ENCODE results near the gene PANK2.
"Not testable (repeated sequence)": the region's sequence is repeated elsewhere in the genome, so short reads cannot be mapped to it uniquely, and the experiment has no call there.

Gene PANK2

GRCh38 chr20:3971145-3971544 is 82.0 kb downstream of the PANK2 start:
- H4K91ac ChIP-seq (ENCODE audit: low read depth, low read length, poor library complexity): no peak overlapping the region
- no peaks in the 10 kb centered on the region for H3K79me1 ChIP-seq (ENCODE audit: low read depth, low read length)
- no peak overlapping the region for H3K27ac ChIP-seq (replicated peaks; ENCODE audit: low read length)
- H2BK120ac ChIP-seq (ENCODE audit: low read depth, low read length): no peak overlapping the region
- no peak overlapping the region for H3K18ac ChIP-seq (ENCODE audit: low read length)
- no peak overlapping the region for H3K14ac ChIP-seq (ENCODE audit: low read length)
- no peak overlapping the region for H2AFZ ChIP-seq (ENCODE audit: low read length)
- H3K4me3 ChIP-seq (ENCODE audit: low read length in 2 of 2): no peak overlapping the region
- no peak overlapping the region for H3K9ac ChIP-seq (ENCODE audit: low read depth, low read length, poor library complexity)
- no peak overlapping the region for H3K23ac ChIP-seq (ENCODE audit: low read depth, low read length, poor library complexity)
- no peak for DNase-seq (ENCODE audit: low spot score)
- H3K27me3 ChIP-seq (ENCODE audit: control insufficient read depth in 3 of 3, insufficient read depth in 3 of 3, low read depth in 1 of 3, low read length in 3 of 3): no peaks in the 10 kb centered on the region
- H3K4me1 ChIP-seq (ENCODE audit: control insufficient read depth in 2 of 2, insufficient read depth in 1 of 2, low read depth in 1 of 2, low read length in 2 of 2): no peaks in the 10 kb centered on the region
- no peak overlapping the region for H2BK5ac ChIP-seq (ENCODE audit: low read length)
- no peak overlapping the region for H2BK12ac ChIP-seq (ENCODE audit: low read length)
- no peak overlapping the region for H4K8ac ChIP-seq (ENCODE audit: low read depth, low read length)
- no peak overlapping the region for H3K4ac ChIP-seq (ENCODE audit: low read length)
- WGBS, 2 donors (ENCODE audit: extremely low coverage in 2 of 2, insufficient read length in 2 of 2, insufficient replicate concordance in 1 of 2): no CpG with 5 or more reads among the region's 2 CpGs
- H3K4me2 ChIP-seq (ENCODE audit: insufficient read depth, low read length, poor library complexity, severe bottlenecking): no peak overlapping the region
- H2AK5ac ChIP-seq (ENCODE audit: low read depth, low read length): no peak overlapping the region
- peaks cover 2 to 13% of the 10 kb centered on the region in 2 donors for H3K9me3 ChIP-seq (replicated peaks in 1 of 2; ENCODE audit: control insufficient read depth in 2 of 2, insufficient read depth in 1 of 2, low read depth in 1 of 2, low read length in 2 of 2)
- no peak overlapping the region for H2BK15ac ChIP-seq (ENCODE audit: low read length)
- H3K36me3 ChIP-seq (replicated peaks in 1 of 2; ENCODE audit: control insufficient read depth in 2 of 2, insufficient read depth in 2 of 2, low read length in 2 of 2): peaks cover 0 to 7% of the 10 kb centered on the region in 2 donors

- no peak overlapping the region for H3K18ac ChIP-seq (ENCODE audit: low read length)
- no peak overlapping the region for H2AK5ac ChIP-seq (ENCODE audit: low read depth, low read length)
- no peaks in the 10 kb centered on the region for H3K27me3 ChIP-seq (ENCODE audit: control insufficient read depth in 3 of 3, insufficient read depth in 3 of 3, low read depth in 1 of 3, low read length in 3 of 3)
- no peak overlapping the region for H2BK15ac ChIP-seq (ENCODE audit: low read length)
- no peaks in the 10 kb centered on the region for H3K79me1 ChIP-seq (ENCODE audit: low read depth, low read length)
- H3K36me3 ChIP-seq (replicated peaks in 1 of 2; ENCODE audit: control insufficient read depth in 2 of 2, insufficient read depth in 2 of 2, low read length in 2 of 2): peaks cover 0 to 7% of the 10 kb centered on the region in 2 donors
- H2BK12ac ChIP-seq (ENCODE audit: low read length): no peak overlapping the region
- H4K91ac ChIP-seq (ENCODE audit: low read depth, low read length, poor library complexity): no peak overlapping the region
- no peak overlapping the region for H2AFZ ChIP-seq (ENCODE audit: low read length)
- no peak overlapping the region for H3K4me3 ChIP-seq (ENCODE audit: low read length in 2 of 2)
- no CpG with 5 or more reads among the region's 1 CpG for WGBS, 2 donors (ENCODE audit: extremely low coverage in 2 of 2, insufficient read length in 2 of 2, insufficient replicate concordance in 1 of 2)
- H3K9ac ChIP-seq (ENCODE audit: low read depth, low read length, poor library complexity): no peak overlapping the region
- no peaks in the 10 kb centered on the region for H3K4me1 ChIP-seq (ENCODE audit: control insufficient read depth in 2 of 2, insufficient read depth in 1 of 2, low read depth in 1 of 2, low read length in 2 of 2)
- DNase-seq (ENCODE audit: low spot score): no peak
- no peak overlapping the region for H4K8ac ChIP-seq (ENCODE audit: low read depth, low read length)
- H3K4ac ChIP-seq (ENCODE audit: low read length): no peak overlapping the region
- no peak overlapping the region for H3K27ac ChIP-seq (replicated peaks; ENCODE audit: low read length)
- H3K14ac ChIP-seq (ENCODE audit: low read length): no peak overlapping the region
- no peak overlapping the region for H3K23ac ChIP-seq (ENCODE audit: low read depth, low read length, poor library complexity)
- H3K9me3 ChIP-seq (replicated peaks in 1 of 2; ENCODE audit: control insufficient read depth in 2 of 2, insufficient read depth in 1 of 2, low read depth in 1 of 2, low read length in 2 of 2): peaks cover 2 to 13% of the 10 kb centered on the region in 2 donors
- H2BK5ac ChIP-seq (ENCODE audit: low read length): no peak overlapping the region
- H2BK120ac ChIP-seq (ENCODE audit: low read depth, low read length): no peak overlapping the region
- H3K4me2 ChIP-seq (ENCODE audit: insufficient read depth, low read length, poor library complexity, severe bottlenecking): no peak overlapping the region
Observed at GRCh38 chr20:3972161-3972560, 83.0 kb downstream of the PANK2 start.

GRCh38 chr20:3972631-3973030 is 83.4 kb downstream of the PANK2 start:
- H3K9ac ChIP-seq (ENCODE audit: low read depth, low read length, poor library complexity); H4K8ac ChIP-seq (ENCODE audit: low read depth, low read length); H3K14ac ChIP-seq (ENCODE audit: low read length); H3K36me3 ChIP-seq (replicated peaks in 1 of 2; ENCODE audit: control insufficient read depth in 2 of 2, insufficient read depth in 2 of 2, low read length in 2 of 2); H2AFZ ChIP-seq (ENCODE audit: low read length); H3K27me3 ChIP-seq (ENCODE audit: control insufficient read depth in 3 of 3, insufficient read depth in 3 of 3, low read depth in 1 of 3, low read length in 3 of 3); H3K23ac ChIP-seq (ENCODE audit: low read depth, low read length, poor library complexity); H2AK5ac ChIP-seq (ENCODE audit: low read depth, low read length); H3K4me1 ChIP-seq (ENCODE audit: control insufficient read depth in 2 of 2, insufficient read depth in 1 of 2, low read depth in 1 of 2, low read length in 2 of 2); H2BK12ac ChIP-seq (ENCODE audit: low read length); H3K18ac ChIP-seq (ENCODE audit: low read length); H3K27ac ChIP-seq (replicated peaks; ENCODE audit: low read length); H4K91ac ChIP-seq (ENCODE audit: low read depth, low read length, poor library complexity); H2BK5ac ChIP-seq (ENCODE audit: low read length); H3K4me2 ChIP-seq (ENCODE audit: insufficient read depth, low read length, poor library complexity, severe bottlenecking); H2BK120ac ChIP-seq (ENCODE audit: low read depth, low read length); H3K79me1 ChIP-seq (ENCODE audit: low read depth, low read length); H3K4me3 ChIP-seq (ENCODE audit: low read length in 2 of 2); H2BK15ac ChIP-seq (ENCODE audit: low read length); DNase-seq (ENCODE audit: low spot score); H3K4ac ChIP-seq (ENCODE audit: low read length): not testable (repeated sequence)
- WGBS, 2 donors (ENCODE audit: extremely low coverage in 2 of 2, insufficient read length in 2 of 2, insufficient replicate concordance in 1 of 2): no CpG with 5 or more reads among the region's 20 CpGs
- H3K9me3 ChIP-seq (replicated peaks in 1 of 2; ENCODE audit: control insufficient read depth in 2 of 2, insufficient read depth in 1 of 2, low read depth in 1 of 2, low read length in 2 of 2): peaks cover 2 to 13% of the 10 kb centered on the region in 2 donors

DNA sequence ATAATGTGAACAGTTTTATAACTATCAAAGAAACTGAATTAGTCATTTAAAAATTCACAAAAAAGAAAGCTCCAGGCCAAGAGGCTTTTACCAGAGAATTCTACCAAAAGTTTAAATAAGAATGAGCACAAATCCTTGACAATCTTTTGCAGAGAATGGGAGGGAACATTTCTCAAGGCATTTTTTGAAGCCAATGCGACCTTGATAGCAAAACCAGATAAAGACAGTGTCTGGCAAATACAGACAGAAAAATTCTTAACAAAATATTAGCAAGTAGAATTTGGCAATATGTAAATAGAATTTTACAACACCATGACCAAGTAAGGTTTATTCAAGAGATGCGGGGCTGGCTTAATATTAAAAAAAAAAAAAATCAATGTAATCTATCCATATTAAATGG is 84.5 kb downstream of the PANK2 start:
- Histone ChIP-seq H3K79me1 (ENCODE audit: low read depth, low read length) (no peaks in the 10 kb centered on the region), H3K14ac (ENCODE audit: low read length) (no peak overlapping the region), H4K8ac (ENCODE audit: low read depth, low read length) (no peak overlapping the region), H2BK120ac (ENCODE audit: low read depth, low read length) (no peak overlapping the region), H2AK5ac (ENCODE audit: low read depth, low read length) (no peak overlapping the region), H3K23ac (ENCODE audit: low read depth, low read length, poor library complexity) (no peak overlapping the region), H3K27me3 (ENCODE audit: control insufficient read depth in 3 of 3, insufficient read depth in 3 of 3, low read depth in 1 of 3, low read length in 3 of 3) (no peaks in the 10 kb centered on the region), H2BK15ac (ENCODE audit: low read length) (no peak overlapping the region), H3K4ac (ENCODE audit: low read length) (no peak overlapping the region), H3K9ac (ENCODE audit: low read depth, low read length, poor library complexity) (no peak overlapping the region), H3K4me3 (ENCODE audit: low read length in 2 of 2) (no peak overlapping the region), H4K91ac (ENCODE audit: low read depth, low read length, poor library complexity) (no peak overlapping the region), H2BK5ac (ENCODE audit: low read length) (no peak overlapping the region), H2BK12ac (ENCODE audit: low read length) (no peak overlapping the region), H3K27ac (replicated peaks; ENCODE audit: low read length) (no peak overlapping the region), H3K36me3 (replicated peaks in 1 of 2; ENCODE audit: control insufficient read depth in 2 of 2, insufficient read depth in 2 of 2, low read length in 2 of 2) (no peaks in the 10 kb centered on the region), H2AFZ (ENCODE audit: low read length) (no peak overlapping the region), H3K4me1 (ENCODE audit: control insufficient read depth in 2 of 2, insufficient read depth in 1 of 2, low read depth in 1 of 2, low read length in 2 of 2) (no peaks in the 10 kb centered on the region), H3K18ac (ENCODE audit: low read length) (no peak overlapping the region), H3K4me2 (ENCODE audit: insufficient read depth, low read length, poor library complexity, severe bottlenecking) (no peak overlapping the region), H3K9me3 (replicated peaks in 1 of 2; ENCODE audit: control insufficient read depth in 2 of 2, insufficient read depth in 1 of 2, low read depth in 1 of 2, low read length in 2 of 2) (peaks cover 2 to 13% of the 10 kb centered on the region in 2 donors)
- WGBS, 2 donors (ENCODE audit: extremely low coverage in 2 of 2, insufficient read length in 2 of 2, insufficient replicate concordance in 1 of 2): no CpG with 5 or more reads among the region's 2 CpGs
- no peak for DNase-seq (ENCODE audit: low spot score)
